GM12878 (cell line): ENCODE data around the gene PAEP.

Experiments
- ATF7 ChIP-seq: fragments of 450-650 bp; IDR thresholded peaks from 2 replicates; pipeline ENCODE4 v1.6.1; 2016; ENCODE audit warnings: low read depth, mild to moderate bottlenecking
- MYC ChIP-seq: IDR thresholded peaks from 2 replicates; pipeline ENCODE4 v1.6.1; 2011; ENCODE audit warnings: mild to moderate bottlenecking, low read length, moderate library complexity, inconsistent platforms; ENCODE audit not compliant: insufficient read depth, insufficient replicate concordance, insufficient read length, severe bottlenecking
- TBL1XR1 ChIP-seq: IDR thresholded peaks from 2 replicates; pipeline ENCODE4 v1.6.1; 2012; ENCODE audit warnings: low read depth, low read length, improper control_type of control experiment
- TF ChIP-seq, protein P1 (sequence below): IDR thresholded peaks from 2 replicates; pipeline ENCODE4 v1.6.1; 2011; ENCODE audit warnings: low read depth, low read length, improper control_type of control experiment, borderline replicate concordance

DNA sequence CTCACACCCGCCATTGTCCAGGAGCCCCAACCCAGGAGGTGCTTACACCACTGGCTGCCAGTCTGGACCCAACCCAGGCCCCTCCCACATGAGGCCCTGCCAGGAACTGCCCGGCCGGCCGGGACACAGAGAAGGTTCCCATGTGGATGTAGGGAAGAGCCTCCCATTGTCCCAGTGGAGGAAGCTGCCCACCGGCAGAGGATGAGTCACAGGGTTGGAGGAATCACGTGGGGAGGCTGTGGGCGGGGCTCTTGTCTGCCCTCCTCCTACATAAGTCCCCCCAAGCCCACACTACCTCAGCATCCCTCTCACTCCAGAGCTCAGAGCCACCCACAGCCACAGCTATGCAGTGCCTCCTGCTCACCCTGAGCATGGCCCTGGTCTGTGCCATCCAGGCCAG lies 26.1 kb downstream of the PAEP start:
- no peak for TF ChIP-seq ATF7
- no peak for TF ChIP-seq TBL1XR1
- no peak for TF ChIP-seq MYC
- TF ChIP-seq, protein P1, sequence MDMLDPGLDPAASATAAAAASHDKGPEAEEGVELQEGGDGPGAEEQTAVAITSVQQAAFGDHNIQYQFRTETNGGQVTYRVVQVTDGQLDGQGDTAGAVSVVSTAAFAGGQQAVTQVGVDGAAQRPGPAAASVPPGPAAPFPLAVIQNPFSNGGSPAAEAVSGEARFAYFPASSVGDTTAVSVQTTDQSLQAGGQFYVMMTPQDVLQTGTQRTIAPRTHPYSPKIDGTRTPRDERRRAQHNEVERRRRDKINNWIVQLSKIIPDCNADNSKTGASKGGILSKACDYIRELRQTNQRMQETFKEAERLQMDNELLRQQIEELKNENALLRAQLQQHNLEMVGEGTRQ: no peak
